Measurements from ENCODE around the gene ZFAND3. TPM values are rescaled to one million over a fixed set of nuclear protein-coding genes. Genes with fewer than 3 reads are reported as not detected.

Gene ZFAND3
- total and polyA plus RNA-seq, 2 of the 4 experiments (the other 2 are of a cell fraction), result 10.9 to 26.7 TPM

DNA sequence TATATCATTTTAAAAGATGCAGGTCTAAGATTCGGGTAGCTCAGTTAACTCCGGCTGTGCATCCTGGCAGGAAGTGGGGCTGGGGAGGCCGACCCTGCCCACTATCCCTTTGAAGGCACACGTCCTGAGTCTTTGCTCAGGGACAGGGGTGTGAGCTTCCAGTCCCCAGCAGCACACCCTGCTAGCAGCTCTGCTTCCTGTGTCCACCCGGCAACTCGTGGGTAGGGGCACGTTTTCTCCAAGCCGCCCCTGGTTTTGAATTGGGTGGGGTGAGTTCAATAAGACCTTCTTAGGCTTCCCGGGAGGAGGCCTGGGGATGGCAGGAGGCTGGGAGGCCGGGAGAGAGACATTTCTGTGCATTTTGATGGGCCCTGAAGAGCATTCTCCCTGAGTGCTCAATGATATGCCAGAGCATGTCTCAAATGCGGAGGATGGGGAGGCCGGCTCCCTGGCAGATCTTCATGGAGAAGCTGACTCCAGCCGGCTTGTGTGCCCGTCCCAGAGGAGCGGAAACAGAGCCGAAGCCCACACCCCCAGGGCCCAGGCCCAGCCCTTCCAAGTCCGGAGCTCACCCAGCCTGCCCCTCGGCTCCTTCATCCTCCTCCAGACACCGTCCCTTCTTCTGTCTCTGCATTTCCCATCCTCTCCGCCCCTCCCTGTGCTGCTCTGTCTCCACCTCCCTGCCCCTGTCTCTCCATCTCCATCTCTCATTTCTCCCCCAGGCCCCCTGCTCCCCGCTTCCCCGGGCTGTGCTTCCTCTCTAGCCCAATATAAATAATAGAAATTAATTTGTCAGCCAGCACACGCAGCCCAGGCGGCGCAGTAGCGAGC lies 36.3 kb upstream of the ZFAND3 start (continued):
- no peak for TF ChIP-seq MAZ (IDR thresholded peaks at IDR 0.05; ENCODE audit: borderline replicate concordance, low read depth, low read length)
- no peak for TF ChIP-seq RCOR1 (IDR thresholded peaks at IDR 0.05; ENCODE audit: insufficient replicate concordance, low read length)

DNA sequence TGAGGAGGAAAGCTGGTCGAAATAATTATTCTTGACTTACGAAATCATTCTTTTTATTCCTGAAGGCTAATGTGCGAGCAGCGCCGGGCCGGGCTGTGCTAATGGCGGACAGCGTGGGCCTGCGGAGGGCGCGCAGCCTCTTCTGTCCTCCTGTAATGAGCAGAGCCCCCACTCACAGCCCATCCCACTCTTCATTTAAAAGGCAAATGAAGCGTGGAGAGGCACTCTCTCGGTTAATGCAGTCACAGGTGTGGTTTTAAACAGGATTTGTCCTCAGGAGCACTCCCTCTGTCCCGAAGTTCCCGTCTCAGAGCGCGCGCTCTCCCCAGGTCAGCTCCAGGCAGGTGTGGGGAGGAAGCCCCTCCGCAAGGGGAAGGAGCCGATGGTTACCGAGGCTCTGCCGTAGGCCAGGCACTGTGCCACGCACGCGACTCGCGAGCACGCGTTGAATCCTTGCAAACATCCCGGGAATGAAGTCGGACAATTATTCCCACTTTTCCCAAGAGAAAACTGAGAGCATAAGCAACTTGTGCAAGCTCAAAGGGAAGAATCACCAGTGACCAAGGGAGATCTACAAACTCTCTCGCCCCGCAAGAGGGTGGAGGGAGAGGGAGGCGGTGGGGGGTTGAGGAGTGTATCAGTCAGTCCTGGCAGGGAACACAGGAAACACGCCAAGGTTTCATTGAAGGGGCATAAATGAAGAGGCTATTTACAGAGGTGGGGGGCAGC lies 35.5 kb upstream of the ZFAND3 start:
- H2BK15ac ChIP-seq (ENCODE audit: low read depth, low read length), result peak overlapping the region; percentile 67; the same call in 2 of the 3 replicates
- no peaks in the 10 kb centered on the region for H3K9me3 ChIP-seq (ENCODE audit: control insufficient read depth, insufficient read depth, low read length)
- H4K91ac ChIP-seq (ENCODE audit: insufficient read depth, low read depth, low read length), result peak overlapping the region; percentile 43; the same call in 1 of the 2 replicates
- H3K27me3 ChIP-seq (ENCODE audit: control insufficient read depth, insufficient read depth, low read length), result peaks cover 2% of the 10 kb centered on the region; the same call in 1 of the 2 replicates
- peak overlapping the region; percentile 17 for H2AK5ac ChIP-seq (ENCODE audit: low read depth, low read length)
- H4K5ac ChIP-seq (ENCODE audit: low read depth, low read length), result peak overlapping the region; percentile 79
- no TSS peak for BruUV-seq (replicated peaks)
- no peaks in the 10 kb centered on the region for H3K36me3 ChIP-seq (ENCODE audit: control insufficient read depth, insufficient read depth, low read length)
- H2AK9ac ChIP-seq (replicated peaks; ENCODE audit: low read depth, low read length, poor library complexity), result peak overlapping the region; percentile 71
- H3K27ac ChIP-seq (ENCODE audit: insufficient read depth, low read length), result peak overlapping the region; percentile 24; the same call in 1 of the 2 replicates
- in situ Hi-C loops (cut with MboI; ENCODE audit: low sequenced_read_pairs) (no loop called here), intact Hi-C loops (cut with micrococcal nuclease) (no loop called here), dilution Hi-C loops (cut with HindIII; ENCODE audit: low sequenced_read_pairs, unreplicated experiment) (no loop called here)
- no peak for TF ChIP-seq MXI1 (IDR thresholded peaks at IDR 0.05; ENCODE audit: borderline replicate concordance, low read depth, low read length)
- TF ChIP-seq MAZ (IDR thresholded peaks at IDR 0.05; ENCODE audit: borderline replicate concordance, low read depth, low read length), result no peak
- TF ChIP-seq, protein P1, sequence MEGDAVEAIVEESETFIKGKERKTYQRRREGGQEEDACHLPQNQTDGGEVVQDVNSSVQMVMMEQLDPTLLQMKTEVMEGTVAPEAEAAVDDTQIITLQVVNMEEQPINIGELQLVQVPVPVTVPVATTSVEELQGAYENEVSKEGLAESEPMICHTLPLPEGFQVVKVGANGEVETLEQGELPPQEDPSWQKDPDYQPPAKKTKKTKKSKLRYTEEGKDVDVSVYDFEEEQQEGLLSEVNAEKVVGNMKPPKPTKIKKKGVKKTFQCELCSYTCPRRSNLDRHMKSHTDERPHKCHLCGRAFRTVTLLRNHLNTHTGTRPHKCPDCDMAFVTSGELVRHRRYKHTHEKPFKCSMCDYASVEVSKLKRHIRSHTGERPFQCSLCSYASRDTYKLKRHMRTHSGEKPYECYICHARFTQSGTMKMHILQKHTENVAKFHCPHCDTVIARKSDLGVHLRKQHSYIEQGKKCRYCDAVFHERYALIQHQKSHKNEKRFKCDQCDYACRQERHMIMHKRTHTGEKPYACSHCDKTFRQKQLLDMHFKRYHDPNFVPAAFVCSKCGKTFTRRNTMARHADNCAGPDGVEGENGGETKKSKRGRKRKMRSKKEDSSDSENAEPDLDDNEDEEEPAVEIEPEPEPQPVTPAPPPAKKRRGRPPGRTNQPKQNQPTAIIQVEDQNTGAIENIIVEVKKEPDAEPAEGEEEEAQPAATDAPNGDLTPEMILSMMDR (conservative IDR thresholded peaks at IDR 0.05; ENCODE audit: low read depth, low read length), result no peak
- TF ChIP-seq RCOR1 (IDR thresholded peaks at IDR 0.05; ENCODE audit: insufficient replicate concordance, low read length), result no peak
- no peak for TF ChIP-seq NFE2L2 (IDR thresholded peaks at IDR 0.05; ENCODE audit: low read depth, low read length)
- no peak for TF ChIP-seq RFX5 (IDR thresholded peaks at IDR 0.05; ENCODE audit: low read depth, low read length)
- peak overlapping the region; percentile 27 for H3K18ac ChIP-seq (ENCODE audit: low read depth, low read length)
- H3K14ac ChIP-seq (replicated peaks; ENCODE audit: low read depth, low read length), result peak overlapping the region; percentile 86
- H4K8ac ChIP-seq (ENCODE audit: low read depth in 2 of 2, low read length in 2 of 2), result peak overlapping the region; percentile 79 to 94
- WGBS, 2 experiments (ENCODE audit: extremely low coverage in 2 of 2, insufficient read length in 1 of 2), result 53% methylated on average over 12 of the region's 35 CpGs; no CpG with 5 or more reads in 1 of the 2 experiments
- H3K4me3 ChIP-seq (ENCODE audit: insufficient read depth, low read depth, low read length), result no peak overlapping the region
- H3K4ac ChIP-seq (ENCODE audit: low read depth, low read length), result peak overlapping the region; percentile 81
- H3K4me2 ChIP-seq (ENCODE audit: low read depth, low read length), result peak overlapping the region; percentile 52; the same call in 1 of the 2 replicates
- no peak overlapping the region for H3K56ac ChIP-seq (ENCODE audit: extremely low read depth, insufficient read depth, low read length)
- H3K23ac ChIP-seq (ENCODE audit: low read depth, low read length), result peak overlapping the region; percentile 58
- H3K9me1 ChIP-seq (ENCODE audit: insufficient read depth, low read length), result peaks cover 12% of the 10 kb centered on the region
- DNase-seq, result no peak
- H2AFZ ChIP-seq (replicated peaks; ENCODE audit: low read length, poor library complexity), result peak overlapping the region; percentile 88
- H3K9ac ChIP-seq (ENCODE audit: low read depth, low read length), result peak overlapping the region; percentile 27
- no peaks in the 10 kb centered on the region for H3K79me1 ChIP-seq (ENCODE audit: low read depth in 1 of 2, low read length in 2 of 2)
- H2BK5ac ChIP-seq (ENCODE audit: low read depth, low read length, poor library complexity, severe bottlenecking), result no peak overlapping the region
- H2BK20ac ChIP-seq (ENCODE audit: low read depth, low read length), result 0 out of 2 replicates have a peak overlapping the region, but pooled peaks have one; percentile 9
- ATAC-seq (ENCODE audit: low read depth), result peak; percentile 53
- peaks cover 16% of the 10 kb centered on the region for H3K4me1 ChIP-seq (ENCODE audit: control insufficient read depth, insufficient read depth, low read length)
- CTCF ChIA-PET, result interaction anchor here (0.8 kb wide), 1 partner anchor 7 kb away, joined by 3 read pairs; no protein-coding TSS in a partner anchor
- POLR2A ChIA-PET (ENCODE audit: unreplicated experiment), result no interaction called here
- H2BK120ac ChIP-seq (ENCODE audit: low read depth, low read length), result peak overlapping the region; percentile 71
- no peaks in the 10 kb centered on the region for H4K20me1 ChIP-seq (ENCODE audit: insufficient read depth, low read length)

All from IMR-90 (cell line).